ENCODE measurements around the gene OCA2. TPM values are rescaled to one million over a fixed set of nuclear protein-coding genes. Genes with fewer than 3 reads are reported as not detected.

Gene OCA2
- total and polyA plus RNA-seq, 11 donors: 0.04 to 0.10 (median 0.07) TPM; not detected in 8

DNA sequence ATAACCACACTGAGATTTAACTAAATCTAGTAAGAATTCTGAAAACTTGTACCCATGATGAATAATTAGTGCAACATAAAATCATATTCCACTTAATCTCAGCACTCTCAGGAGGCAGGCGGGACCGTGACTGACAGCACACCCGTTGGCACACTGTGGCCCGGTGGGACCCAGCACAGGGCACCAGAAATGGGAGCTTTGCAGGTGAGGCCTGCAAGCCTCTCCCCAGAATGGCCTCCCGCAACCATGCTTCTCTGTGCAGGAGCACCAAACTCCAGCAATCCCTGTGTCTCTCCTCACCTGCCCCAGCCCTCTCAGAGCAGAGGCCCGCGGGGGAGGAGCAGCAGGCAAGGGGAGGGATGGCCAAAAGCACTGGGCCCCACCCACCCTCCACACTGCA is 31.5 kb upstream of the OCA2 start:
- Histone ChIP-seq H3K27ac (no peak overlapping the region), H3K4me1 (peaks cover 0 to 24% (median 0%) of the 10 kb centered on the region in 12 donors), H3K9me3 (no peaks in the 10 kb centered on the region), H3K4me3 (no peak overlapping the region), H3K36me3 (peaks cover 4 to 78% (median 56%) of the 10 kb centered on the region in 9 donors), H3K27me3 (no peaks in the 10 kb centered on the region)
- DNase-seq: peak in 1 of 5 donors; percentile 56
- no peak for ATAC-seq
- intact Hi-C loops (cut with DNase I): no loop called here
- 90 to 98% (median 96%) methylated on average over 7 of the region's 7 CpGs for WGBS, 4 donors
- TF ChIP-seq POLR2A (IDR thresholded peaks at IDR 0.05): no peak
- TF ChIP-seq, protein P1, sequence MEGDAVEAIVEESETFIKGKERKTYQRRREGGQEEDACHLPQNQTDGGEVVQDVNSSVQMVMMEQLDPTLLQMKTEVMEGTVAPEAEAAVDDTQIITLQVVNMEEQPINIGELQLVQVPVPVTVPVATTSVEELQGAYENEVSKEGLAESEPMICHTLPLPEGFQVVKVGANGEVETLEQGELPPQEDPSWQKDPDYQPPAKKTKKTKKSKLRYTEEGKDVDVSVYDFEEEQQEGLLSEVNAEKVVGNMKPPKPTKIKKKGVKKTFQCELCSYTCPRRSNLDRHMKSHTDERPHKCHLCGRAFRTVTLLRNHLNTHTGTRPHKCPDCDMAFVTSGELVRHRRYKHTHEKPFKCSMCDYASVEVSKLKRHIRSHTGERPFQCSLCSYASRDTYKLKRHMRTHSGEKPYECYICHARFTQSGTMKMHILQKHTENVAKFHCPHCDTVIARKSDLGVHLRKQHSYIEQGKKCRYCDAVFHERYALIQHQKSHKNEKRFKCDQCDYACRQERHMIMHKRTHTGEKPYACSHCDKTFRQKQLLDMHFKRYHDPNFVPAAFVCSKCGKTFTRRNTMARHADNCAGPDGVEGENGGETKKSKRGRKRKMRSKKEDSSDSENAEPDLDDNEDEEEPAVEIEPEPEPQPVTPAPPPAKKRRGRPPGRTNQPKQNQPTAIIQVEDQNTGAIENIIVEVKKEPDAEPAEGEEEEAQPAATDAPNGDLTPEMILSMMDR (IDR thresholded peaks at IDR 0.05): no peak

DNA sequence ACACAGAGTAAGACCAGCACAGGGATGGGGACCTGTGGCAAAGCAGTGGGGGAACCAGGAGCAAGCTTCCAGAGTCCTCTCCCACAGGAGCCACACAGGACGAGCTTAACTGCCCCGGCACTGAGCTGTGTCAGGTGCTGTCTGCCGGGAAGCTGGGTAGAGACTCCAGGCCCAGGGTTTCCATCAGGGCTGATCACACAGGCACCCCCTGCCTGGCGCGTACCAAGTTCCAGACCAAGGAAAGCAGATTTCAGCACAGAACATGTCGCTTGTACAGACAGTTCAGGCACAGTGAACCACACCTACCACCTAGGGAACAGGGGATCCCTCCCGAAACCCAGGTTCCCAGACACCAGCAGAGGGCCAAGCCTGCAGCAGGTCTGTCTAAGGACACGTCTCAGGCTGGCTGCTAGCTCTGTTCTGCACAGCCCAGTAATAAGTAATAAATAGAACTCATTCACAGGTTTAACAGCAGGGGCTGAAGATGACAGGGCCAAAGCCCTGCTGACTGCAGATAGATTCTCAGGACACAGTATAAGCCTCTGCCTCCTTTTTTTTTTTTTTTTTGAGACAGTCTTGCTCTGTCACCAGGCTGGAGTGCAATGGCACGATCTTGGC is 30.2 kb upstream of the OCA2 start:
- no peak for TF ChIP-seq POLR2A (IDR thresholded peaks at IDR 0.05)
- TF ChIP-seq, protein P1 (IDR thresholded peaks at IDR 0.05): no peak

DNA sequence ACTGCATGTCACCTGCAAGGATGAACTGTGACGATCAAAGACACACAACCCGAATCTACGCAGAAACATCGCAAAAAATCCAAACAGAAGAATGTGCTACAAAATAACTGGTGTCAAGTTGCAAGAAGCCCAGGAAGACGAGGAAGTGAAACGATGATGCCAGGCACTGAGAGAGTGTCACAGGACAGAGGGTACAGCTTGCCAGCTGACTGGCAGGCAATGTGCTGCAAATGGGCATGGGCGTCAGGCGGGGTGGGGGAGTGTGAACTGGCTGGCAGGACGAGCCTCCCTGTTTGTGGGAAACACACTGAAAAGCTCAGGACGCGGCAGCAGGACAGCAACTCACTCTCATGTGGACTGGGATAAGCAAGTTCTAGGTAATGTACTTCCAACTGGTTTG is 28.9 kb upstream of the OCA2 start:
- ATAC-seq: peak; percentile 80 to 89 (median 85)
- TF ChIP-seq, protein P1 (IDR thresholded peaks at IDR 0.05): no peak
- no peak for TF ChIP-seq POLR2A (IDR thresholded peaks at IDR 0.05)
- H3K27ac ChIP-seq: peak overlapping the region in 2 of 12 donors; percentile 39 to 67
- intact Hi-C loops (cut with DNase I): loop anchor here in 3 of 10 donors (5.0 to 10.0 kb wide), 3 partner anchors 41 to 1233 kb away; no protein-coding TSS in a partner anchor
- H3K4me1 ChIP-seq: peaks cover 0 to 14% (median 0%) of the 10 kb centered on the region in 12 donors
- peak; percentile 65 to 80 (median 70) for DNase-seq
- no peaks in the 10 kb centered on the region for H3K27me3 ChIP-seq
- H3K9me3 ChIP-seq: no peaks in the 10 kb centered on the region
- H3K4me3 ChIP-seq: no peak overlapping the region
- peaks cover 4 to 81% (median 65%) of the 10 kb centered on the region in 9 donors for H3K36me3 ChIP-seq
- WGBS, 4 donors: 62 to 72% (median 64%) methylated on average over 11 of the region's 11 CpGs

More for the DNA sequence above, 30.2 kb upstream of the OCA2 start:
- Histone ChIP-seq H3K36me3 (peaks cover 4 to 77% (median 56%) of the 10 kb centered on the region in 9 donors), H3K27ac (peak overlapping the region in 1 of 12 donors; percentile 16), H3K9me3 (no peaks in the 10 kb centered on the region), H3K4me3 (no peak overlapping the region), H3K4me1 (peaks cover 0 to 24% (median 0%) of the 10 kb centered on the region in 12 donors), H3K27me3 (no peaks in the 10 kb centered on the region)
- WGBS, 4 donors: 89 to 91% (median 90%) methylated on average over 9 of the region's 9 CpGs
- intact Hi-C loops (cut with DNase I): loop anchor here in 3 of 10 donors (5.0 to 10.0 kb wide), 3 partner anchors 42 to 1235 kb away; no protein-coding TSS in a partner anchor
- ATAC-seq (peak; percentile 24 to 57 (median 41)), DNase-seq (peak in 1 of 5 donors; percentile 49)

DNA sequence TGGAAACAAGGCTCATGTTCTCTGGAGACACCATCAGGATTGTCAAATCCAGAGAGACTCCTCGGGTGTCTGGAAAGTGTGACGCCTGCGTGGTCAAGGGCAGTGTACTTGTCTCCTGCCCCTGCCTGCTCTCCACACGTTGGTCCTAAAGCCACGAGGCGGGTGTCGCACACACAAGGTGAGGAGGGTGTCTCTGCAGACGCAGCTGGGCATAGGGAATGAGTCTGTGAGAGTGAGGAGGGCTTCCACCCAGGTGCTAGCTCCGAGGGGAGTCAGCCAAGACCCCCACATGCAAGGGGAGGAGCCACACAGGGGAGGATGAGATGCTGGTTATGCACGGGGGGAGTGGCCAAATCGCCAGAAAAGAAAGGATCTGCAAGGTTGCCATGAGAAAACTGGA is 27.9 kb upstream of the OCA2 start:
- ATAC-seq (no peak), DNase-seq (peak in 1 of 5 donors; percentile 40)
- Histone ChIP-seq H3K9me3 (no peaks in the 10 kb centered on the region), H3K4me1 (peaks cover 0 to 11% (median 0%) of the 10 kb centered on the region in 12 donors), H3K4me3 (no peak overlapping the region), H3K27ac (peak overlapping the region in 1 of 12 donors; percentile 67), H3K27me3 (no peaks in the 10 kb centered on the region), H3K36me3 (peaks cover 0 to 83% (median 65%) of the 10 kb centered on the region in 9 donors)
- intact Hi-C loops (cut with DNase I): loop anchor here in 3 of 10 donors (5.0 to 10.0 kb wide), 3 partner anchors 40 to 1232 kb away; no protein-coding TSS in a partner anchor
- WGBS, 4 donors: 69 to 78% (median 75%) methylated on average over 10 to 11 of the region's 11 CpGs
- TF ChIP-seq, protein P1 (IDR thresholded peaks at IDR 0.05): no peak
- no peak for TF ChIP-seq POLR2A (IDR thresholded peaks at IDR 0.05)

Measured in heart left ventricle (tissue), 16 donors.